ENCODE data around the gene DIP2B. TPM values are rescaled to one million over a fixed set of nuclear protein-coding genes. Genes with fewer than 3 reads are reported as not detected.
A peak's percentile ranks its signal among the peaks of the same experiment; 100 is the strongest.

DIP2B gene
- total and polyA plus RNA-seq, 2 of the 13 experiments (the other 11 are each of a cell fraction or from before 2014, with no cell fraction given): 32.1 to 35.8 TPM

DNA sequence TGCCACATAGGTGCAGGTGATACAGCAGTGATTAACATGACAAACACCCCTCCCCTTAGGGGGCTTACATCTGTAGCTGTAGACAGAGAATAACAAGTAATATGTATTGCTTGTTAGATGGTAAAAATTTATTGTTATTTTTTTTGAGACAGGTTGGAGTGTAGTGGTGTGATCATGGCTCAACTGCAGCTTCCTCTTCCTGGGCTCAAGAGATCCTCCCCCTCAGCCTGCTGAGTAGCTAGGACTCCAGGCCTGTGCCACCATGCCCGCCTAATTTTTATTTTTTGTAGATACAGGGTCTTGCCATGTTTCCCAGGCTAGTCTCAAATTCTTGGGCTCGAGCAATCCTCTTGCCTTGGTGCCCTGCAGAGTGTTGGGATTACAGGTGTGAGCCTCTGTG is 19.8 kb downstream of the DIP2B start:
- WGBS (ENCODE audit: low lambda C conversion rate): 93% methylated on average over 2 of the region's 2 CpGs
- ATAC-seq (no peak), FAIRE-seq (no peak), DNase-seq (ENCODE audit: low spot score) (no peak)
- TF ChIP-seq REXO4 (CRISPR knock-in tag; IDR thresholded peaks at IDR 0.05; ENCODE audit: borderline replicate concordance) (no peak), PPARG (CRISPR knock-in tag; conservative IDR thresholded peaks at IDR 0.05) (no peak), RBM39 (IDR thresholded peaks at IDR 0.05; ENCODE audit: low read depth, low read length, poor library complexity, severe bottlenecking) (no peak), ZNF317 (CRISPR knock-in tag; IDR thresholded peaks at IDR 0.05) (no peak), TIGD3 (CRISPR knock-in tag; IDR thresholded peaks at IDR 0.05; ENCODE audit: borderline replicate concordance) (no peak), ISX (CRISPR knock-in tag; conservative IDR thresholded peaks at IDR 0.05) (no peak), NCOA1 (CRISPR knock-in tag; IDR thresholded peaks at IDR 0.05) (no peak), RCOR2 (CRISPR knock-in tag; IDR thresholded peaks at IDR 0.05) (no peak), SP5 (CRISPR knock-in tag; IDR thresholded peaks at IDR 0.05; ENCODE audit: borderline replicate concordance, low read depth) (no peak)
- TF ChIP-seq, protein P1, sequence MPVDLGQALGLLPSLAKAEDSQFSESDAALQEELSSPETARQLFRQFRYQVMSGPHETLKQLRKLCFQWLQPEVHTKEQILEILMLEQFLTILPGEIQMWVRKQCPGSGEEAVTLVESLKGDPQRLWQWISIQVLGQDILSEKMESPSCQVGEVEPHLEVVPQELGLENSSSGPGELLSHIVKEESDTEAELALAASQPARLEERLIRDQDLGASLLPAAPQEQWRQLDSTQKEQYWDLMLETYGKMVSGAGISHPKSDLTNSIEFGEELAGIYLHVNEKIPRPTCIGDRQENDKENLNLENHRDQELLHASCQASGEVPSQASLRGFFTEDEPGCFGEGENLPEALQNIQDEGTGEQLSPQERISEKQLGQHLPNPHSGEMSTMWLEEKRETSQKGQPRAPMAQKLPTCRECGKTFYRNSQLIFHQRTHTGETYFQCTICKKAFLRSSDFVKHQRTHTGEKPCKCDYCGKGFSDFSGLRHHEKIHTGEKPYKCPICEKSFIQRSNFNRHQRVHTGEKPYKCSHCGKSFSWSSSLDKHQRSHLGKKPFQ (CRISPR knock-in tag; IDR thresholded peaks at IDR 0.05; ENCODE audit: insufficient replicate concordance): no peak
- Histone ChIP-seq H3K27me3 (ENCODE audit: control insufficient read depth in 1 of 2, insufficient read depth in 2 of 2, low read length in 2 of 2) (no peaks in the 10 kb centered on the region), H3K4me1 (ENCODE audit: insufficient read depth, low read length) (peaks cover 94% of the 10 kb centered on the region), H3K4me3 (replicated peaks in 1 of 3; ENCODE audit: insufficient read depth in 1 of 3, low read depth in 2 of 3, low read length in 3 of 3) (no peak overlapping the region), H3K79me2 (ENCODE audit: insufficient read depth, low read length) (peaks cover 89% of the 10 kb centered on the region), H3K36me3 (replicated peaks in 1 of 2; ENCODE audit: control insufficient read depth in 1 of 2, insufficient read depth in 2 of 2, low read length in 2 of 2) (0 out of 5 replicates have a peak, but pooled peaks cover 0 to 4% of the 10 kb centered on the region in 2 experiments), H3K4me2 (ENCODE audit: low read depth, low read length) (no peak overlapping the region), H4K20me1 (ENCODE audit: insufficient read depth, low read length) (no peaks in the 10 kb centered on the region), H3K9ac (ENCODE audit: insufficient read depth, low read depth, low read length) (no peak overlapping the region), H2AFZ (ENCODE audit: low read length) (no peak overlapping the region), H3K9me3 (ENCODE audit: low read length) (no peaks in the 10 kb centered on the region), H3K27ac (ENCODE audit: extremely low read length, insufficient read depth, low read length) (peak overlapping the region; percentile 99)
- intact Hi-C loops (cut with micrococcal nuclease; ENCODE audit: unreplicated experiment): loop anchor here (1.0 kb wide), 1 partner anchor 9 kb away; no protein-coding TSS in a partner anchor
- ChIA-PET CTCF (ENCODE audit: low intra/inter-chr PET ratio, low total read pairs) (no interaction called here), POLR2A (interaction anchor here (1.1 to 3.8 kb wide), 4 partner anchors 8 to 23 kb away, joined by 3 to 27 read pairs (median 15); partner anchors contain the start of gene DIP2B)
- in situ Hi-C loops (cut with HindIII; ENCODE audit: extremely low pct_ligation_motif_present, low pct_unique_long_range_greater_than_20kb): no loop called here
- BruUV-seq (replicated peaks): no TSS peak
